Aorta (tissue), 5 donors: ENCODE data around the gene ITM2C. TPM values are rescaled to one million over a fixed set of nuclear protein-coding genes. Genes with fewer than 3 reads are reported as not detected.
A peak's percentile ranks its signal among the peaks of the same experiment; 100 is the strongest.

Experiments used
- ATAC-seq: fragments of 200-7000 bp; cut with Tn5 transposase; one replicate; pipeline ENCODE4 v1.9.1; 2022; ENCODE audit warnings: moderate library complexity; ENCODE audit not compliant: low FRiP score
- DNase-seq, 2 donors: peaks; one replicate each; pipeline ENCODE4 v3.0.0-alpha.2; 2020
- H3K27ac ChIP-seq, 2 donors: one replicate each; pipeline ENCODE4 v1.5.1; 2013; ENCODE audit warnings: low read length in 2 of 2, mild to moderate bottlenecking in 2 of 2, moderate library complexity in 2 of 2, control low read depth in 1 of 2, inconsistent platforms in 1 of 2, low read depth in 1 of 2
- H3K27me3 ChIP-seq, 2 donors: one replicate each; pipeline ENCODE4 v1.6.1; 2013; ENCODE audit warnings: control low read depth in 1 of 2, low read length in 1 of 2, mild to moderate bottlenecking in 1 of 2, moderate library complexity in 1 of 2; ENCODE audit not compliant: insufficient read depth in 2 of 2, control insufficient read depth in 1 of 2
- H3K36me3 ChIP-seq, 2 donors: one replicate each; pipeline ENCODE4 v1.6.1; 2013; ENCODE audit warnings: control low read depth in 1 of 2, low read length in 1 of 2, mild to moderate bottlenecking in 1 of 2; ENCODE audit not compliant: insufficient read depth in 2 of 2, control insufficient read depth in 1 of 2
- H3K4me1 ChIP-seq, 2 donors: one replicate each; pipeline ENCODE4 v1.6.1; 2013; ENCODE audit warnings: low read length in 2 of 2, control low read depth in 1 of 2, mild to moderate bottlenecking in 1 of 2, moderate library complexity in 1 of 2; ENCODE audit not compliant: insufficient read depth in 2 of 2, control insufficient read depth in 1 of 2
- H3K4me3 ChIP-seq, 2 donors: one replicate each; pipeline ENCODE4 v1.5.1; 2013; ENCODE audit warnings: low read length in 2 of 2, control low read depth in 1 of 2, mild to moderate bottlenecking in 1 of 2
- H3K9me3 ChIP-seq: one replicate; pipeline ENCODE4 v1.6.1; 2013; ENCODE audit warnings: mild to moderate bottlenecking, low read length; ENCODE audit not compliant: control insufficient read depth
- WGBS, 2 donors: extraction: QIAGEN DNeasy Blood & Tissue Kit; methylation state at CpG; one replicate each; pipeline ENCODE4 v1.1.7; 2013; 5-methylcytosine and 5-hydroxymethylcytosine counted together
- intact Hi-C, 2 donors: fragments of 100-400 bp; cut with DNase I; formaldehyde crosslinking; loops; one replicate each; pipeline versions ENCODE4 v1.14.2 to v1.15.0; 2022
- polyA plus RNA-seq, 2 donors: library from polyadenylated mRNA; stranded (reverse); fragments of 200-250 nt; gene quantifications; one replicate each; pipeline ENCODE4 v1.2.3, GENCODE V29; 2013
- total RNA-seq, 2 donors: library from RNA; stranded (reverse); fragmentation: NEBNext Ultra II Directional; extraction: Animal tissue kit (Norgen Biotek cat#: 25700); gene quantifications; one replicate each; pipeline ENCODE4 v1.2.1, GENCODE V29; 2021
- donor health status: healthy with polysubstance abuse.
- donor health status: Bipolar disorder and iron deficiency.
- donor health status: DM: no; HTN: no; CAD: no.
- donor health status: DM: no; HTN: no; CAD: no.
- donor health status: DM: yes; HTN: yes; CAD: no.

The ITM2C gene
- total and polyA plus RNA-seq, 4 donors, result 59.6 to 117 (median 90.5) TPM

- H3K4me3 ChIP-seq, result no peak overlapping the region
- no peaks in the 10 kb centered on the region for H3K36me3 ChIP-seq
- H3K27ac ChIP-seq, result no peak overlapping the region
- H3K27me3 ChIP-seq, result no peaks in the 10 kb centered on the region
- ATAC-seq, result no peak
- WGBS, 2 donors, result 89 to 90% methylated on average over 22 of the region's 22 CpGs
- H3K9me3 ChIP-seq, result no peaks in the 10 kb centered on the region
- intact Hi-C loops, result no loop called here
- H3K4me1 ChIP-seq, result no peaks in the 10 kb centered on the region
- peak in 1 of 2 donors; percentile 41 for DNase-seq
Observed at GRCh38 chr2:230889911-230890601, 25.3 kb downstream of the ITM2C start.

- Histone ChIP-seq H3K27ac (no peak overlapping the region), H3K36me3 (no peaks in the 10 kb centered on the region), H3K4me3 (no peak overlapping the region), H3K9me3 (no peaks in the 10 kb centered on the region), H3K27me3 (no peaks in the 10 kb centered on the region), H3K4me1 (no peaks in the 10 kb centered on the region)
- ATAC-seq (no peak), DNase-seq (no peak)
- WGBS, 2 donors, result 91 to 93% methylated on average over 4 of the region's 4 CpGs
- intact Hi-C loops, result no loop called here
Observed at GRCh38 chr2:230890646-230891045, 25.9 kb downstream of the ITM2C start.

- Histone ChIP-seq H3K36me3 (no peaks in the 10 kb centered on the region), H3K27me3 (no peaks in the 10 kb centered on the region), H3K4me3 (no peak overlapping the region), H3K4me1 (no peaks in the 10 kb centered on the region), H3K9me3 (no peaks in the 10 kb centered on the region), H3K27ac (no peak overlapping the region)
- intact Hi-C loops, result no loop called here
- DNase-seq (peak in 1 of 2 donors; percentile 31), ATAC-seq (no peak)
- 19 to 25% methylated on average over 5 of the region's 5 CpGs for WGBS, 2 donors
Observed at GRCh38 chr2:230891064-230891463, 26.3 kb downstream of the ITM2C start.

- intact Hi-C loops, result no loop called here
- H3K4me1 ChIP-seq, result no peaks in the 10 kb centered on the region
- ATAC-seq, result no peak
Observed at GRCh38 chr2:230891509-230891908, 26.8 kb downstream of the ITM2C start.

GRCh38 chr2:230893338-230893737 lies 28.6 kb downstream of the ITM2C start:
- no peak overlapping the region for H3K27ac ChIP-seq
- peak in 1 of 2 donors; percentile 59 for DNase-seq
- intact Hi-C loops, result no loop called here
- no peaks in the 10 kb centered on the region for H3K27me3 ChIP-seq
- no peaks in the 10 kb centered on the region for H3K9me3 ChIP-seq
- H3K4me1 ChIP-seq, result no peaks in the 10 kb centered on the region
- no peak for ATAC-seq
- WGBS, 2 donors, result 47 to 51% methylated on average over 6 of the region's 6 CpGs
- H3K4me3 ChIP-seq, result no peak overlapping the region
- H3K36me3 ChIP-seq, result no peaks in the 10 kb centered on the region

More at GRCh38 chr2:230891509-230891908, 26.8 kb downstream of the ITM2C start:
- Histone ChIP-seq H3K27ac (no peak overlapping the region), H3K27me3 (no peaks in the 10 kb centered on the region), H3K36me3 (no peaks in the 10 kb centered on the region), H3K9me3 (no peaks in the 10 kb centered on the region), H3K4me3 (no peak overlapping the region)
- WGBS, 2 donors, result 71 to 72% methylated on average over 6 of the region's 6 CpGs
- peak in 1 of 2 donors; percentile 26 for DNase-seq

- Histone ChIP-seq H3K4me1 (no peaks in the 10 kb centered on the region), H3K27ac (no peak overlapping the region)
Observed at GRCh38 chr2:230893841-230894781, 29.4 kb downstream of the ITM2C start.

GRCh38 chr2:230895536-230896345 lies 31.0 kb downstream of the ITM2C start:
- Histone ChIP-seq H3K9me3 (no peaks in the 10 kb centered on the region), H3K27me3 (no peaks in the 10 kb centered on the region), H3K4me1 (no peaks in the 10 kb centered on the region), H3K4me3 (no peak overlapping the region), H3K27ac (no peak overlapping the region), H3K36me3 (no peaks in the 10 kb centered on the region)
- ATAC-seq, result no peak
- intact Hi-C loops, result no loop called here
- peak in 1 of 2 donors; percentile 40 for DNase-seq
- 61 to 69% methylated on average over 6 of the region's 6 CpGs for WGBS, 2 donors

More at GRCh38 chr2:230893841-230894781, 29.4 kb downstream of the ITM2C start:
- Histone ChIP-seq H3K9me3 (no peaks in the 10 kb centered on the region), H3K36me3 (no peaks in the 10 kb centered on the region), H3K4me3 (no peak overlapping the region), H3K27me3 (no peaks in the 10 kb centered on the region)
- ATAC-seq (no peak), DNase-seq (peak in 1 of 2 donors; percentile 67)
- intact Hi-C loops, result no loop called here
- WGBS, 2 donors, result 82% methylated on average over 19 of the region's 19 CpGs

GRCh38 chr2:230896346-230897115 lies 31.8 kb downstream of the ITM2C start:
- 71 to 73% methylated on average over 19 of the region's 19 CpGs for WGBS, 2 donors
- Histone ChIP-seq H3K9me3 (no peaks in the 10 kb centered on the region), H3K4me3 (no peak overlapping the region), H3K4me1 (no peaks in the 10 kb centered on the region), H3K36me3 (no peaks in the 10 kb centered on the region), H3K27ac (no peak overlapping the region), H3K27me3 (no peaks in the 10 kb centered on the region)
- ATAC-seq, result no peak
- intact Hi-C loops, result no loop called here
- DNase-seq, result peak in 1 of 2 donors; percentile 15
